ENCODE measurements around the gene ADAMTS19.
"Not testable (repeated sequence)": the region's sequence is repeated elsewhere in the genome, so short reads cannot be mapped to it uniquely, and the experiment has no call there.

ADAMTS19 gene, protein sequence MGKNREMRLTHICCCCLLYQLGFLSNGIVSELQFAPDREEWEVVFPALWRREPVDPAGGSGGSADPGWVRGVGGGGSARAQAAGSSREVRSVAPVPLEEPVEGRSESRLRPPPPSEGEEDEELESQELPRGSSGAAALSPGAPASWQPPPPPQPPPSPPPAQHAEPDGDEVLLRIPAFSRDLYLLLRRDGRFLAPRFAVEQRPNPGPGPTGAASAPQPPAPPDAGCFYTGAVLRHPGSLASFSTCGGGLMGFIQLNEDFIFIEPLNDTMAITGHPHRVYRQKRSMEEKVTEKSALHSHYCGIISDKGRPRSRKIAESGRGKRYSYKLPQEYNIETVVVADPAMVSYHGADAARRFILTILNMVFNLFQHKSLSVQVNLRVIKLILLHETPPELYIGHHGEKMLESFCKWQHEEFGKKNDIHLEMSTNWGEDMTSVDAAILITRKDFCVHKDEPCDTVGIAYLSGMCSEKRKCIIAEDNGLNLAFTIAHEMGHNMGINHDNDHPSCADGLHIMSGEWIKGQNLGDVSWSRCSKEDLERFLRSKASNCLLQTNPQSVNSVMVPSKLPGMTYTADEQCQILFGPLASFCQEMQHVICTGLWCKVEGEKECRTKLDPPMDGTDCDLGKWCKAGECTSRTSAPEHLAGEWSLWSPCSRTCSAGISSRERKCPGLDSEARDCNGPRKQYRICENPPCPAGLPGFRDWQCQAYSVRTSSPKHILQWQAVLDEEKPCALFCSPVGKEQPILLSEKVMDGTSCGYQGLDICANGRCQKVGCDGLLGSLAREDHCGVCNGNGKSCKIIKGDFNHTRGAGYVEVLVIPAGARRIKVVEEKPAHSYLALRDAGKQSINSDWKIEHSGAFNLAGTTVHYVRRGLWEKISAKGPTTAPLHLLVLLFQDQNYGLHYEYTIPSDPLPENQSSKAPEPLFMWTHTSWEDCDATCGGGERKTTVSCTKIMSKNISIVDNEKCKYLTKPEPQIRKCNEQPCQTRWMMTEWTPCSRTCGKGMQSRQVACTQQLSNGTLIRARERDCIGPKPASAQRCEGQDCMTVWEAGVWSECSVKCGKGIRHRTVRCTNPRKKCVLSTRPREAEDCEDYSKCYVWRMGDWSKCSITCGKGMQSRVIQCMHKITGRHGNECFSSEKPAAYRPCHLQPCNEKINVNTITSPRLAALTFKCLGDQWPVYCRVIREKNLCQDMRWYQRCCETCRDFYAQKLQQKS

GRCh38 chr5:129459777-129460671, at the start of gene ADAMTS19:
TSS of gene ADAMTS19 (plus strand) at chr5:129460298. CDS start at chr5:129460392, 94 bp downstream.
- DNase-seq = no peak

DNA sequence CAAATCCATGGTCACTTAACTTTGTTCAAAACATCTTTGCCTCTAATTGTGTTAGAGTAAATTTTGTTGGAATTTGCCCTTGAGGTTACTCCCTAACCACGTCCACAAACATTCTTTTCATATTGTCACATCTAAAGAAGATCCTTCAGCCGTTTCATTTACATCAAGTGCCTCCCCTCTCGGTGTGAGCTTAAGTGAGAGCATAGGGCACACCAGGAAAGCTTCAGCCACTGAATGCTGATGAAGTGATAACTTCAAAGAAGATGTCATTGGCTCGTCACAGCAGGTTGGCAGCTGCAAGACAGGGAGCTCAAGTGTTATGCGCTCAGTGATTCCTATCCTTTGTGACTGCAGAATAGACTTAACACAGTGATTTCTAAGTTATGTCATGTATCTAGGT, 49.6 kb upstream of the ADAMTS19 start:
- DNase-seq = no peak

GRCh38 chr5:129412721-129413120, 47.4 kb upstream of the ADAMTS19 start:
- DNase-seq = no peak

DNA sequence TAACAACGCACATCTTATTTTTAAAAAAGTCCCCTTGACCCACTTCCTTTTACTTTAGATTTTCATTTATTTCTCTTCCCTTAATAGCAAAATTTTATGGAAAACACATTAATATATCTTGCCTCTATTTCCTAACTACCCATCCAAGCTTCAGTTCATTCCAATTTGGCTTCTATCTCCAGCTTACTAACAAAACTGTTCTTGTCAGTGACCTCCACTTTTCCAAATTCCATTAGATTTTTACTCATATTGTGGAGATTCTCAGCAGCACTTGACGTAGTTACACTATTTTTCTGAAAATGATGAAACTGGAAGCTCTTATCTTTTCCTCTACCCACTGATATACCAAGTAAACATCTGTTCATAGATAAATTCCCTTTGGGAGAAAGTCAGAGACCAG, 46.5 kb upstream of the ADAMTS19 start:
- DNase-seq = no peak

GRCh38 chr5:129419292-129419691, 40.8 kb upstream of the ADAMTS19 start:
- DNase-seq = no peak

DNA sequence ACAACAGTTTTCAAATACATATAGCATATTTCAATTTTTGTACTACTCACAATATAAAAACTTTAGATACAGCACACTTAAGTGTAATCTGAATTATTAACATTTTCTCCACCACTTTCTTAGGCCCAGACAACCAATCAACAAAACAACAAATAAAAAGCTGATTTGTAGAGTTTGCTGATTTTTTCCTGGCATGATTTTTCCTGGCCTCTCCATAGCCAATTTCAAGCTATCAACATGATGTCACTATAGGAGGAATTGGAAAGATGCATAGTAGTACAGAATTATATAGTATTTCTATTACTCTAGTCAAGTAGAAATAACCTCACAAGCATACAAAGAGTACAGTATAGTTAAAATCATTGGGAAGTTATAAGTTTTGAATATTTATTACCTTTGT, 35.1 kb upstream of the ADAMTS19 start:
- no peak for DNase-seq

- no peak for DNase-seq
These were observed 34.0 kb upstream of the ADAMTS19 start for GRCh38 chr5:129426071-129426470.

- DNase-seq = not testable (repeated sequence)
These were observed 31.5 kb upstream of the ADAMTS19 start for GRCh38 chr5:129428636-129429035.

GRCh38 chr5:129431406-129431805, 28.7 kb upstream of the ADAMTS19 start:
- DNase-seq = no peak

DNA sequence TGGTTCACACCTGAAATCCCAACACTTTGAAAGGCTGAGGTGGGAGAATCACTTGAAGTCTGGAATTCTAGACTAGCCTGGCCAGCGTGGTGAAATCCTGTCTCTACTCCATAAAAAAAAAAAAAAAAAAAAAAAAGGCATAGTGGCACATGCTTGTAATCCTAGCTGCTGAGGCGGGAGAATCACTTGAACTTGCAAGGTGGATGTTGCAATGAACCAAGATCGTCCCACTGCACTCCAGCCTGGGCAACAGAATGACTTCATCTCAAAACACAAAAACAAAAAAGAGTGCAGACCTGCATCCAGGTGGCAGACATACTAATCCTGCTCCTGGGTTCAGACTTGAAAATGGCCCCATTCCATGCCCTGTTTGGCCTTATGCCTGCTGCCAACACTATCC, 21.8 kb upstream of the ADAMTS19 start:
- no peak for DNase-seq

DNA sequence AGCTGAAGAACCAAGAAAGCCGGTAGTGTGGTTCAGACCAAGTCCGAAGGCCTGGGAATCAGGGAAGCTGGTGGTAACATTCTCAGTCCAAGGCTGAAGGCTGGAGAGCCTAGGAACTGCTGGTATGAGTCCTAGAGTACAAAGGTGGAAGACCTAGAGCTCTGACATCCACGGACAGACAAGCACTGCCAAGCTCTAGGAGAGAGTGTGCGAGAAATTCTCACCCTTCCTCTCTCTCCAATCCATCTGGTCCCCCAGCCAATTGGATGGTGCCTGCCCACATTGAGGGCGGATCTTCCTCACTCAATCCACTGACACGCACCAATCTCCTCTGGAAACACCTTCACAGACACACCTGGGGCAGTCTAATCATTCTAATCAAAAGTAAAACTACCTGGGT, 19.7 kb upstream of the ADAMTS19 start:
- DNase-seq = no peak

DNA sequence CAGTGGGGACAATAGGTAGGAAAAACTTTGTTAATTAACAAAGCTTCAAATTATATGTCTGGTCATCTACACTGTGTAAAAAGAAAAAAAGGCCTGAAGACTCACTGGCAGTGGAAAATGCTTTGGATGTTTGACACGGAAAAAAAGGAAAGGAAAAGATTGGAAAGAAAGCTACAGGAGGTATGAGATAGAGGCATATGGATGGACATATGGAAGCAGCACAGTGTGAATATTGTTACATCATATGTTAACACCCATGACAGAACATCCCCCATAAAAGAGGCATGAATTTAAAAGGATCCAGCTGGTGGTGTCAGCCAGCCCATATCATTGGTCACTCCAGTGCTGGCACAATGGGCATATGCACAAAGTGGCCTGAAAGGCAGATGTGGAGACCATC, 19.0 kb upstream of the ADAMTS19 start:
- DNase-seq = no peak

DNA sequence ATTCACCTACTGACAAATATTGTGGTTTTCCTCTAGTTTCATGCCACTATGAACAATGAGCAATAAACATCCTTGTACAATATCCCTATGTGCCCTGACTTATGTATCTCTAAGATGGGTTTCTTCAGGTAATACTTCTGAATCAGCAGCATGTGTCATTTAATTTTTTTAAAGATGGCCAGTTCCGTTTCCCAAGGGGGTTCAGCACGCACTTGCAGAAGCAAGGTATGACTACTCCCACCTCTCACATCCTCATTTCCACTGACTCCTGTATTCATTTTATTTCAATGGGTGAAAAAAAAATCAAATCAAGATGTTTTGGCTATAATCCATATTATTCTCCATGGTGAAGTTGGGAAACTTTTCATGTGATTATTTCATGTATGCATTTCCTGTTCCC, 14.7 kb upstream of the ADAMTS19 start:
- no peak for DNase-seq

GRCh38 chr5:129447968-129448367, 12.1 kb upstream of the ADAMTS19 start:
- no peak for DNase-seq

DNA sequence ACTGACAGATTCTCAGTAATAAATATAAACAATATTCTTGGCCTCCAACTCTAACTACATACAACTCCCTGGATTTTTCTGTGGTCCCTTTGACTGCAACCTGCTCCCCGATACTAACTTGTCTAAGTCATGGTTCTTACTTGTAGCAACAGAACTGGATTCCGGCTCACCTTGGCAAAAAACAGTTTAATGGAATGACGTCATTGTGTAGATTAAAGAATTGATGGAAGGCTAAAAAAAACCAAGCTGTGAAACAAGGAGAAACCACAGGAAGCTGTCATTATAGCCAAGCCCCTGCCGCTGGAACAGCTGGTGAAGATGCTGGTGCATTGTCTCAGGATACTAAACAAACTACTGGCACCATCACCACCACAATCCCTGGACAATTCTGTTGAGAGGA, 11.4 kb upstream of the ADAMTS19 start:
- DNase-seq = no peak

GRCh38 chr5:129454461-129454860, 5.6 kb upstream of the ADAMTS19 start:
- DNase-seq = no peak

- no peak for DNase-seq
These were observed 685 bp upstream of the ADAMTS19 start for GRCh38 chr5:129459450-129459776.

GRCh38 chr5:129460672-129460935, 506 bp downstream of the ADAMTS19 start:
- DNase-seq = no peak

- no peak for DNase-seq
These were observed 1.0 kb downstream of the ADAMTS19 start for GRCh38 chr5:129460936-129461710.

- no peak for DNase-seq
These were observed 1.7 kb downstream of the ADAMTS19 start for GRCh38 chr5:129461711-129462332.

DNA sequence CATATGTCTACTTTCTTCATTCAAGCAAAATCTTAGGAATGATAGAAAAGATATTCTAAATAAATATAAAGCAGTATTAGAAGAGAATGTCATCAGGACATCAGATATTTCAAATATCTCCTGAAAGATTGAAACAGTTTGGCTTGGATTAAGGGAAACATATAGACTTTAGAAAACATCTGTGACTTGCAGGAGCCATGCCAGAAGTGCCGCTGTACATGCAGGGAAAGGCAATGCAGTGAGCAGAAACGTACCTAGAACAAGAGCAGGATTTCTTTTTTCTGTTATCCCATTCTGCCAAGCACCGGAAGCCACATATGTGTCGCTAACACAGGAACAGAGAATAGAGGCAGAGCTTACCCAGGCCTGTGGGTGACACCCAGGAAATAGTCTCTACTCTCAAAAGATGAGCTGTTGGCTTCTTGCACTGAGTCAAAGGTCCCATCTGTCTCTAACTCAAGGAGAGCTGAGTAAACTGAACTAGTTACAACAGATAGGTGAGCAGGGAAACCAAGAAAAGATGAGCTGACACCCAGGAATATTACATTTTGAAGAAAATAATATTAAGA, 5.8 kb downstream of the ADAMTS19 start:
- DNase-seq = no peak

Measured in NCI-H2227 treated with DMSO at 0.1 percent for 48 hours (cell line).